C4-2B (cell line): ENCODE results near the gene TCAP.

Experiments
- H3K27ac ChIP-seq: fragments of 450-650 bp; 2 replicates; pipeline ENCODE4 v1.5.1; 2017
- ZFX ChIP-seq: fragments of 450-650 bp; IDR thresholded peaks from 2 replicates; pipeline ENCODE4 v1.6.1; 2017
- TF ChIP-seq, protein P1 (sequence below): fragments of 450-650 bp; conservative IDR thresholded peaks from 2 replicates; pipeline ENCODE4 v1.5.1; 2017; ENCODE audit warnings: mild to moderate bottlenecking

The TCAP gene

DNA sequence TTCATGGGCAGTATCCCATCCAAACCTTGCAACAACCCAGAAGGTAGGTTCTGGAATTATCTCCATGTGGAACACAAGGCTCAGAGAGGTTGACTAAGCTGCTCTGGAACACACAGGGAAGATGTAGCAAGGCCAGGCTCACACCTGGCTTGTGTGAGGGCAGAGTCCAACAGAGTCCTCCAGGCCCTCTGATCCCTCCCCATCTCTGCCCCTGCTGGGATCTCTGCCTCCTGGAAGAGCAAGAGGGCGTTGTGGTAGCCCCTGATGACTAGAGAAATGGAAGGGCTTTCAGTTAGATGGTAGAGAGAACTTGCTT lies 45.4 kb upstream of the TCAP start:
- TF ChIP-seq ZFX: no peak
- TF ChIP-seq, protein P1, sequence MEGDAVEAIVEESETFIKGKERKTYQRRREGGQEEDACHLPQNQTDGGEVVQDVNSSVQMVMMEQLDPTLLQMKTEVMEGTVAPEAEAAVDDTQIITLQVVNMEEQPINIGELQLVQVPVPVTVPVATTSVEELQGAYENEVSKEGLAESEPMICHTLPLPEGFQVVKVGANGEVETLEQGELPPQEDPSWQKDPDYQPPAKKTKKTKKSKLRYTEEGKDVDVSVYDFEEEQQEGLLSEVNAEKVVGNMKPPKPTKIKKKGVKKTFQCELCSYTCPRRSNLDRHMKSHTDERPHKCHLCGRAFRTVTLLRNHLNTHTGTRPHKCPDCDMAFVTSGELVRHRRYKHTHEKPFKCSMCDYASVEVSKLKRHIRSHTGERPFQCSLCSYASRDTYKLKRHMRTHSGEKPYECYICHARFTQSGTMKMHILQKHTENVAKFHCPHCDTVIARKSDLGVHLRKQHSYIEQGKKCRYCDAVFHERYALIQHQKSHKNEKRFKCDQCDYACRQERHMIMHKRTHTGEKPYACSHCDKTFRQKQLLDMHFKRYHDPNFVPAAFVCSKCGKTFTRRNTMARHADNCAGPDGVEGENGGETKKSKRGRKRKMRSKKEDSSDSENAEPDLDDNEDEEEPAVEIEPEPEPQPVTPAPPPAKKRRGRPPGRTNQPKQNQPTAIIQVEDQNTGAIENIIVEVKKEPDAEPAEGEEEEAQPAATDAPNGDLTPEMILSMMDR: no peak
- H3K27ac ChIP-seq: no peak overlapping the region; the same call in 1 of the 2 replicates

DNA sequence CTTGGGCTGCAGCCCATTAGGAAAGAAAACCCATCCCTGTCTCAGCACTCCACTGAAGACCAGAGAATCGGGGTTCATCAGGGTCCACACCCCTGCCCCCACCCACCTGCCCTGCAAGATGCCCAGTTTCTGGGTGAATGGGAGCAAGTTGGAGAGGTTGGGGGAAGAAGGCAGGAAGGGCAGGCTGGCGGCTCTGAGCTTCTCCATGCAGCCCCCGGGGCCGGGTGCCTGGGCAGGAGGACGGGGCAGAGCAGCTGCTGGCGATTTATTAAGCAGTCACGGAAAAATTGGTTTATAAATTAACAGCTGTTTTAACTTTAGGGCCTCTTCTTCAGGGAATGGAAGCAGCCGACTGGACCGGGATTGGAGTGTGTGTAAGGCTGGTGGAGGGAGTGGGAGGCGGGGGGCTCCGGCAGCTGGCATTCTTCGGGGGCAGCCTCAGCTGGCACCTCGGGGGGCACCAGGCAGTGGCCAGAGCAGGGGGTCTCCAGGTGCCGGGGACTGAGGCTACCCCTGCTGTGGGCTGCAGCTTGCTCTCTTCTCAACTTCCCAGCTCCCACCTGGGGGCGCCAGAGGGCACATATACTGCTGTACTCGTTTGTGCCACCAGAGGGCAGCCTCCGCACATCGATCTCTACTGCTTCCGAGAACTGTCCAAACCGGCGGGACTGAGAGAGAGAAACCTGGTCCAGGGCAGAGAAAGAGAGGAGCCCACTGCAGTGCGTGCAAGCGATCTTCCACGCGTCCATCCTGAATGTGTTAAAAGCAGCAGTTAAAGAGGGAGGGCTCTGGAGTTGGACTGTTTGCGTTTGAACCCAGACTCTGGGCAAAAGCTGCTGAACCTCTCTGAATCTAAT lies 43.4 kb upstream of the TCAP start:
- TF ChIP-seq, protein P1: peak; percentile 100
- TF ChIP-seq ZFX: no peak
- H3K27ac ChIP-seq: no peak overlapping the region

DNA sequence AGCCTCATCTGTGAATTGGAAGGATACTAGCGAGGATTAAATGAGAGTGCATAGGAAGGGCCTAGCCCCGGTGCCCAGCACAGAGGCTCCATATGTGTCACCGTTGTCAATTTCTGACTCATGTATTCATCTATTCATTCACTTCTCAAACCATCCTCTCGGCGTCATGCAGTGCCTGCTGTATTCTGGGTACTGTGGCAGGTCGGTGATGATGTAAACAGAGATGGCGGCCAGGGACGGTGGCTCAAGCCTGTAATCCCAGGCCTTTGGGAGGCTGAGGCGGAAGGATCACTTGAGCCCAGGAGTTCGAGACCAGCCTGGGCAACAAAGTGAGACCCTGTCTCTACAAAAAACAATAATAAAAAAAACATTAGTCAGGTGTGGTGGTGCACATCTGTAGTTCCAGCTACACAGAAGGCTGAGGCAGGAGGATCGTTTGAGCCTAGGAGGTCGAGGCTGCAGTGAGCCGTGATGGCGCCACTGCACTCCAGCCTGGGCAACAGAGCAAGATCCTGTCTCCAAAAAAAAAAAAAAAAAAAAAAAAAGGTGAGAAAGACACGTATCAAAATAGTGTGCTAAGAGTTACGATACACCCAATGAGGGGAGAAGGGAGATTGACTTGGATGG lies 42.7 kb upstream of the TCAP start:
- TF ChIP-seq, protein P1: 0 out of 2 replicates have a peak, but pooled peaks have one; percentile 28
- no peak for TF ChIP-seq ZFX
- no peak overlapping the region for H3K27ac ChIP-seq

DNA sequence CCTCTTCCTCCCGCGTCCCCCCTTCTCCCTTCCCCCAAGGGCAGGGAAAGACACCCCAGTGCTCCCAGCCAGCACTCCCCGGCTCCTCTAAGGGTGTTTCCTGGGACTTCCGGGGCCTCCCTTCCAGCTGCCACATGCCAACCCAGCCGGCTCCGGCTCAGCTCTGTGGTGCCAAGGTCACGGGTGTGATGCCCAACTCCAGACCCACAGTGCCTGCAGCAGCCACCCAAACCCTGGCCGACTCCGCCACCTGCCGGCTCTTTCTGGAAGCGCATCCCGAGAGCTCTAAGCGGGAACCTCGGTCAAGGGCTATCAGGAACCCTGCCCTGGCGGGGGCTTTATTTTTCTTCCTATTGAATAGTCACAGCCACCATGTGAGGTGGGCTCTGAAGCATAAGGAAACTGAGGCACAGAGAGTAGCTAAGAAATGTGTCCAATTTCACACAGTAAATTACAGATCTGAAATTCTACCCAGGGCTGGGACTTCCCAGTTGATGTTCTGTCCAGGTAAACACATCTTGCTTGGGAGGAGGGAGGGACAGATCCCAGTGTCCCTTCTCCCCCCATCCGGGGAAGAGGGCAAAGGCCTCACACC lies 41.7 kb upstream of the TCAP start:
- 0 out of 2 replicates have a peak overlapping the region, but pooled peaks have one; percentile 12 for H3K27ac ChIP-seq
- TF ChIP-seq, protein P1: peak; percentile 97
- TF ChIP-seq ZFX: no peak

DNA sequence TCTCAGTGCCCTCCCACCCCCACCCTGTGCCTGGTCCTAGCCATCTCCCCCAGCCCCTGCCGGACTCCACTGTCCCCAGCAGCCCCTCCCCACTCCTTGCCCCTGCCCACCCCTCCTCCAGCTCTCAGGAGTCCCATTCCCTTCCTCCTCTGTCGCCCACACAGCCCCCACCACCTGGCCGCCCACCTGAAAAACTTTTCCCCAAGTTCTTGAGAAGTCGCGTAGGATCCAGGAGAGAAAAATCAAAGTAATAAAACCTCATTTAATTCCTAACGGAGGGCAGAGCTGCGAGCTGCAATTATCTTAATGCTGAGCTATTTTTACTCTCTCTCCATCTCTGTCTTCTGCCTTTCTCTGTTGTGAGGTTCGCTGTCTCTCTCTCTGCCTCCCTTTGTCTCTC lies 40.8 kb upstream of the TCAP start:
- no peak for TF ChIP-seq ZFX

DNA sequence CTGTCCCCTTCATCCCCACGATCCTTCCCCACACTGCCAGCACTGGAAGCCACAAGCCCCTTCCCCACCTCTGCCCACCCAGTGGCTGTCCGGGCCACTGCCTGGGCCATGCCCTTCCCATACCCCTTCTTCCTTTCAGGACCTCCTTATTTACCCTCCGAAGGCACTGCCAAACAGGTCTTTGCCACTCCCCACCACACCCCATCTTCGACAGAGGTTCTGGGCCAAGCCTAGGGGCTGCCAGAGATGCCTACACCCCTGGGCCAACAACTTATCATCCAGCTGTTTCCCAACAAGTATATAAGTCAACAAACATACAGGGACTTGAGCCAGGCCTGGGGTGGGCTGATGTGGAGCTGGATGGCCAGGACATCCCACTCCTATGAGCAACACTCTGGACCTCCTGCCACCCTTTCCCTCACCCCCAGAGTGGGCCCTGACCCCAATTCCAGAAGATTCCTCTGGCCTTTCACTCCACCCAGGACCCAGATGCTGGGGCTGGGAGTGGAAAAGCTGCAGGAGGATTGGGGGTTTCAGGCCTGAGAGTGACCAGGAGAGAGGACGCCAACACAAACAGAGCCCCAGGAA lies 39.9 kb upstream of the TCAP start:
- TF ChIP-seq, protein P1: no peak
- no peak for TF ChIP-seq ZFX
- no peak overlapping the region for H3K27ac ChIP-seq

More for the DNA sequence above, 40.8 kb upstream of the TCAP start:
- H3K27ac ChIP-seq: no peak overlapping the region

DNA sequence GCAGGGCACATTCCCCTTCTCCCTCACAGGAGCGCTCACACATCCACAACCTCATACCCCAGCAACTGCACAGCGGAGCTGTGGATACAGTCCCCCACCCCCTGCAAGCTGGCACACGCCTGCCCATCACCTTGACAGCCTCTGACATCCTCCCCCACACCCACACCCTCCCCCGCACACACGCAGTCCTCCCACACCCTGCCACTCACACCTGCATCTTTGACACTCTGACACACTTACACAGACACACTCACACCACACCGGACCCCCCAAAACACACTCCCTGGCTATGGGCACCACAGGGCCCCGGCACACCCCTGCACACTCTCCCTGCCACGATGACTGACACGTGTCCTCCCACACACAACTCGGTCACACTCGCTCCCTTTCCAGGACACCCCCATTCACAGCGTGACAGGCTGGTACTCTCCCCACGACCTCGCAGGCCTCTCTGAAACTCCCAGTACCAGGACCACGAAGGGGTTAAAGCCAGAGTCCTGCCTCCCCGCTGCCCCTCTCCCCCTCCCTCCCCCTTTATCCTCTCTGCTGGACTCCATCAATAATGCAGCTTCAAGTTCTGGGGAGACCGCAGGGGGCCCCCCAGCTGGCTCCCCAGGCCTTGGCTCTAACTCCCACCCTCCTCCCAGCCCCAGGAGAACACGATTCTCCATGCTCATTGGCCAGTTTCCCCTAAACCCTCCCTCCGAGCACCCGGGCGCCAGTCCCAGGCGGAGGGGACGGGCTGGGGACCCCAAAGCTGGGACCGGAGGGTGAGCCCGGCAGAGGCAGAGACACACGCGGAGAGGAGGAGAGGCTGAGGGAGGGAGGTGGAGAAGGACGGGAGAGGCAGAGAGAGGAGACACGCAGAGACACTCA lies 38.7 kb upstream of the TCAP start, which contains the start of gene PPP1R1B:
TSS of gene PPP1R1B (plus strand) at position 782 of the 876 bp plus-strand sequence. CDS start 441 bp downstream, outside the sequence.
- TF ChIP-seq, protein P1: no peak
- no peak for TF ChIP-seq ZFX
- no peak within 1 kb of the TSS for H3K27ac ChIP-seq
